Right renal pelvis (tissue), 4 donors: ENCODE results near the gene CIDEA. TPM values are rescaled to one million over a fixed set of nuclear protein-coding genes. Genes with fewer than 3 reads are reported as not detected.
"Not testable (repeated sequence)": the region's sequence is repeated elsewhere in the genome, so short reads cannot be mapped to it uniquely, and the experiment has no call there.

Experiments
- DNase-seq, 4 donors: peaks; one replicate each; pipeline ENCODE4 v3.0.0-alpha.2; 2013; ENCODE audit warnings: low read depth in 4 of 4, low spot score in 3 of 4, missing footprints in 1 of 4
- polyA plus RNA-seq, 4 donors: library from polyadenylated mRNA; unstranded; fragments of 120-200 nt; gene quantifications; one replicate each; pipeline ENCODE4 v1.2.1, GENCODE V29; 2013; ENCODE audit not compliant: insufficient read length in 4 of 4

CIDEA gene
- polyA plus RNA-seq, 4 donors = 0.06 TPM; not detected in 3

DNA sequence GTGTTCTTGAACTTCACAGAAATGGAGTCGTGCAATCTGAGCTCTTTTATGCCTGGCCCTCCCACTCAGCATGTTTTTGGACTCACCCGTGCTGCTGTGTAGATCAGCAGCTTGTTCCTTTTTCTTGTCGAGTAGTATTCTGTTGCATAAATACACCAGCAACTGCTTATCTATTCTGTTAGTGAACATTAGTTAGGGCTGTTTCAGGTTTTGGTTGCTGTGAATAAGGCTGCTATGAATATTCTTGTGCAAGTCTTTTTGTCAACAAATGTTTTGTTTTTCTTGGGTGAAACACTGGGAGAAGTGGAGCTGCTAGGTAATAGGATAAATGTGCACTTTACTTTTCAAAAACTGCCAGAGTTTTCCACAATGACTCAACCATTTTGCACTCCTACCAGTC lies 15.3 kb upstream of the CIDEA start:
- DNase-seq = no peak

DNA sequence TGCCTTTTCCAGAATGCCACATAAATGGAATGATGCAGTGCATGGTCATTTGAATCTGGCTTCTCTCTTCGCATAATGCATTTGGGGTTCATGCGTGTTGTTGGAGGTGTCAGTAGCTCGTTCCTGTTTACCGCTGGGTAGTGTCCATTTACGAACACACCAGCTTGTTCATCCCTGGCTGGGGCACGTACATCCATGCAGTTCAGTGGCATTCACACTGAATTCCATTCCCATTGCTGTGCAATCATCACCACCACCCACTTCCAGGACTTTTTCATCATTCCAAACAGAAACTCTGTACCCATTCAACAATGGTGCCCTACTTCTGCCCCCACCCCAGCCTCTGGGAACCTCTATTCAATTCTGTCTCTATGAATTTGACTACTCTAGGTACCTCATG lies 14.7 kb upstream of the CIDEA start:
- DNase-seq = no peak

DNA sequence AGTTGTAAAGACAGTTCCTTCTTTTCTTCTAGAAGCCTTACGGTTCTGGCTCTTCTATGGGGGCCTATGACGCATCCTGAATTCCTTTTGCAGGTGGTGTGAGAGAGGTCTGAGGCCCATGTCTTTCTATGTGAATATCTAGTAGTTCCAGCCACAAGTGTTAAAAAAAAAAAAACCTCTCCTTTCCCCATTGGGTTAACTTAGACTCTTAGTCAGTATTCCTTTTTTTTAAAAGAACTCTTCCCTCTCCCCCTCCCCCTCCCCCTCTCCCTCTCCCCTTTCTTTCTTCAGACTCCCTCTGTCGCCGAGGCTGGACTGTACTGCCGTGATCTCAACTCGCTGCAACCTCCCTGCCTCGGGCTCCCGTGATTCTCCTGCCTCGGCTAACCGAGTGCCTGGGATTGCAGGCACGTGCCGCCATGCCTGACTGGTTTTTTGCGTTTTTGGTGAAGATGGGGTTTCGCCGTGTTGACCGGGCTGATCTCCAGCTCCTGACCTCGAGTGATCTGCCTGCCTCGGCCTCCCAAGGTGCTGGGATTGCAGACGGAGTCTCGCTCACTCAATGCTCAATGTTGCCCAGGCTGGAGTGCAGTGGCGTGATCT lies 11.4 kb upstream of the CIDEA start:
- DNase-seq = no peak

DNA sequence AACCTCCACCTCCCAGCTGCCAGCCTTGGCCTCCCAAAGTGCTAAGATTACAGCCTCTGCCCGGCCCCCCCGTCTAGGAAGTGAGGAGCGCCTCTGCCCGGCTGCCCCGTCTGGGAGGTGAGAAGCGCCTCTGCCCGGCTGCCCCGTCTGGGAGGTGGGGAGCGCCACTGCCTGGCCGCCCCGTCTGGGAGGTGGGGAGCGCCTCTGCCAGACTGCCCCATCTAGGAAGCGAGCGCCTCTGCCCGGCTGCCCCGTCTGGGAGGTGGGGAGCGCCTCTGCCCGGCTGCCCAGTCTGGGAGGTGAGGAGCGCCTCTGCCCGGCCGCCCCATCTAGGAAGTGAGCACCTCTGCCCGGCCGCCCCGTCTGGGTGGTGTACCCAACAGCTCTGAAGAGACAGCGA lies 10.9 kb upstream of the CIDEA start:
- not testable (repeated sequence) for DNase-seq

DNA sequence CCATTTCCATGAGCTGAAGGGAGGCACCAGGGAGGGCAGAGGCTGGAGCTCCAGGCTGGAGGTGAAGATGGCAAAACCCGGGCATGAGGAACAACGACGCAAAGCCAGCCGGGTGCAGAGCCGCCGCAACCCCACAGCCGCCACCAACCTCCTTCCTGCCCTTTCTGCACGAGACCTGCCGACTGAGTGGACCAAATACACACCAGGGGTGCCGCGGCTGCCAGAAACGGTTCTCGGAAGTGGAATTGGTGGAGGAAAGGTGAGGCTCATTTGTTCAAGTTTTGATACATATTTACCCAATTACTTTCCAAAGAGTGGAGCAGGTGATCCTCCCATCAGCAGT lies 8.4 kb upstream of the CIDEA start:
- DNase-seq = no peak

- no peak for DNase-seq
Observed at GRCh38 chr18:12246849-12247808, 7.0 kb upstream of the CIDEA start.

DNA sequence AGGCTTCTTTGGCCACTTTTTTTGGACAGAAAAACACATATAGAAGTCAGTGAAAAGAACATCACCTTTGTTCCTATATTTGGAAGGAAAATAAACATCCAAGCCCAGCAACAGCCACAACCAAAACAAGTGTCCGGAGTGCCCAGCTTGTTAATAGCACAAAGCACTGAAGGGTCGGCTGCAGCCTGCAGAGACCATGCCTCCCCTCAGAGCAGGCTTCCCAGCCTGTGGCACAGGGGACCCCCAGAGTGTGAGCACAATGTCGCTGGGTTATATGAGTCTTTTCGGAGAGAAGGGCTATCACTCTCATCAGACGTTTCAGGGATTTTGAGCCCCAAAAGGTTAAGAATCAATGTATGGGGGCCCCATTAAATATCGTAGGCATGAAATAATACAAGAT lies 6.2 kb upstream of the CIDEA start:
- no peak for DNase-seq

- DNase-seq = no peak
Observed at GRCh38 chr18:12248926-12249720, 5.0 kb upstream of the CIDEA start.

- no peak for DNase-seq
Observed at GRCh38 chr18:12251311-12251710, 2.9 kb upstream of the CIDEA start.

- DNase-seq = no peak
Observed at GRCh38 chr18:12252061-12252460, 2.1 kb upstream of the CIDEA start.

GRCh38 chr18:12253027-12253426 lies 1.1 kb upstream of the CIDEA start:
- no peak for DNase-seq

GRCh38 chr18:12253663-12254135 lies 462 bp upstream of the CIDEA start:
- no peak for DNase-seq

DNA sequence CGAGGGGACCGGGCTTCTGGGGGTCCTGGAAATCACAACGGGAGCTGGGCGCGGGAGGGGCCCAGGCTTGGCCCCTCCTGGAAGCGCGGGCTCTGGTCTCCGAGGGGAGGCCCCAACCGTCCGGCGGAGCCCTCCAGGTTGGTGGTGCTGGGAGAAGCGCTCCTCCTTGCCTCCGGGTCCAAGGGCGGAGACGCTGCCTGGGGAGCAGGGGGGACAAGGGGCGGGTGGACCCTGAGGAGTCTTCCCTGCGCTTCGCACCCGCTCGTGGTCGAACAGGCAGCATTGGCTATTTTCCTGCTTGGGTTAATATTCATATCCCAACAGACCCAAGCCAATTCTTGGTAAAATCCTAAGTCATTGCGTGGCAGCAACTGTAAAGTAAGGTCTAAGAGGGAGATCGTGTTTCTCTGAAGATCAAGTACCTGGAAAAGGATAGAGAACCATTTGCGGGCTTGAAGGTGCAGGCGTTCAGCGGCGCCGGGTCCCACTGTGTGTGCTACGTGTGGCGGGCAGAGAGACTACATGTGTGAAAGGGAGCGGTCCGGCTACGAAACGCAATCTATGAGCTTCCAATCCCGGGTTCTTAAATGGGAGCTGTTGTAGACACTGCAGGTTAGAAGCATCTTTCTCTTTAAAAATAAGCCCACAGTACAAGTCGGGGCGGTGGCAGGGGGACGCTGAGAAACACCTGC lies 805 bp downstream of the CIDEA start:
- DNase-seq = no peak

DNA sequence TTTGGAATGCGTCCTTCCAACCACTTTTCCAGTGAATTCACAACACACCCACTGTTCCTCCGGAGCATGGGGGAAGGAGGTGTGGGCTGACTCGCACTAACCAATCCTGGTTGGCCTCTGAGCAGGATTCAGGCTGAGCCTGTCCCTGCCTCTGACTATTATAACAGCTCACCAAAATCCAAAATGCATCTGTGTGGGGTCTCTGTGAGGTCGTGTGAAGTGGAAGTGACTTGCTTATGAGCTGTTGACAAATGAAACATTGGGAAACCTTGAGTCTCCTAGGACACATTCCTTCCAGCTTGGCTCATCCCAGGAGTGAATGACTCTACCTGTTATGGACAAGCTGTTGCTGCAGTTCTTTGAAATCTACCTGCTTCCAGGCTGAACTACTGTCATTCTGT lies 1.5 kb downstream of the CIDEA start:
- no peak for DNase-seq

GRCh38 chr18:12256951-12257350 lies 2.8 kb downstream of the CIDEA start:
- DNase-seq = no peak

DNA sequence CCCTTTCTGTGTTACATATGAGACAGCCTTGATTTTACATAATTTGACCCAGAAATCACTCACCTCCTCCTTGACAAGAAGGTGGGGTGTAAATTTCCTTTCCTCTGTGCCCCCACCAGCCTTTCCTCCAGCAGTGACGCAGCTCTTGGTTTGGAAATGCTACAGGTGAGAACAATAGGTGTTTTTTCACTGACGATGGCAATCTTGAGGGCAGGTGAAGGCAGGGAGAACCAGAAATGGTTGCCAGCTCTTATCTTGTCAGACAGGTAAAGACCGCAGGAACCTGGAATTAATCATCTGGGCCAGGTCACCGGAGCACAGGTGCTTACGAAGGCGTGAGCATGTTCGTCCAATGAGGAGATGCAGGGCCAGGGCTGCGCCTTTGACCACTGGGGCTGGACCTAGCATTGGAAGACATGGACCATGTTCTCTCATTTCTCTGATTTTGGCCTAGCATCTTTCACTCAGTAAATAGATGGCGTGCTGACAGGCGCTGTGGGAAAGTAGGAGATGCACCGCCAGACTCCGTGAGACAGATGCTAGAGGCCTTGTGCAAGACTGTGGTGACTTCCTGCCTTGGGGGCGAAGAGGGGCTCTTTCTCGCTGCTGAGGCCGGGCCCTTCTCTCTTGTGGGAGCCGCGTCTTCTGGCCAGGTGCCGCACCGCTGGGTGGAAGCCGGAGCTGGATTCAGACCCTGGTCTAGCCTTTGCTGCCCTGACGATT lies 4.0 kb downstream of the CIDEA start:
- no peak for DNase-seq

DNA sequence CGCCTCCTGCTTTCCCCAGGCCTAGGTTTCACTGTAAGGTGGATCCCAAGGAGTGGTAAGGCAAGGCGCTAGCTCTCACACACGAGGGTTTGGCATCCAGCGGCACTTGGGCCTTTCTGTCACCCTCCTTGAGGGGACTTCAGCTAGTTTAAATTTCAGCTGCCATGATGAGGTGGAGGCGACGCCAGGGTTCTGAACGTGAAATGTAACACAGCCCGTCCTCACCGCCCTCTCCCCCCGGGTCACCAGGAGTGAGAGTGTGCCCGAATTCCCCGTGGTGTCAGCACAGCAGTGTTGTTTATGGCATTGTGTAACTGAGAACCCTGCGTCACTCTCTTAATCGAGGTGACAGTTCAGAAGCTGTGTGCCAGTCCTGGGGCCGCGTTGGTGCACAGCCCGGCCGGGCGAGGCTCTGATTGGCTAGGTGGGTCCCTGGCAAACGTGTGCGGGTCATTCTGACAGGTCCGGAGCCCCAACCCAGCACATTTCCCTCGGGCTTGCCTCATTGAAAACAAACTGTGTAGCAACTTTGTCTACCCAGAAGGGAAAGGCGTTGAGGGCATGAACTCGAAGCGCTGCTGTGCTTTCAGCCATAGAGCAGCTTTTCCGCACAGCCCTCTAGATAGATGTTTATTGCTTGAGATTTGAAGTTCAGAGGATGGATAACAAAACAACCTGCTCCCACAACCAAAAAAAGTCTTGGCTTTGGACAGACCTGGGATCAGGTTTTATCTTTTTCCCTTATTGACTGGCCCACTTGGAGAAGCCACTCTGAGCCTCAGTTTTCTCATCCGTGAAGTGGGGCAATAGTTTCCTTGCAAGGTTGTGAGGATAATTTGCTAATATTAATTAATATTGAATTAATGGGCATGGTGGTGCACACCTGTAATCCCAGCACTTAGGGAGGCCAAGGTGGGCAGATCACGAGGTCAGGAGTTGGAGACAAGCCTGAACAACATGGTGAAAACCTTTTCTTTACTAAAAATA lies 4.9 kb downstream of the CIDEA start:
- no peak for DNase-seq

DNA sequence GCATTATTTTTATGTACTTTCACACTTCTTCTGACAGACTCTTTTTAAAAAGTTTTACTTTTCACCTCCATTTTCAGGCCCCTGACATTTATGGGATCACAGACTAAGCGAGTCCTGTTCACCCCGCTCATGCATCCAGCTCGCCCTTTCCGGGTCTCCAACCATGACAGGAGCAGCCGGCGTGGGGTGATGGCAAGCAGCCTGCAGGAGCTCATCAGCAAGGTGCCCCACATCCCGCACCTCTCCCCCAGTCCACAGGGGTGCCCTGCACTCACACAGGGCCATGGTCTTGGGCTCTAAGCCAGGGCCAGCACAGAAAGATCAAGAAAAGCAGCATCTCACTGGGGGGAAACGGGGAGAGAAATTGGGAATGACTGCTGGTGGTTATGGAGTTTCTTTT lies 8.6 kb downstream of the CIDEA start:
- no peak for DNase-seq

DNA sequence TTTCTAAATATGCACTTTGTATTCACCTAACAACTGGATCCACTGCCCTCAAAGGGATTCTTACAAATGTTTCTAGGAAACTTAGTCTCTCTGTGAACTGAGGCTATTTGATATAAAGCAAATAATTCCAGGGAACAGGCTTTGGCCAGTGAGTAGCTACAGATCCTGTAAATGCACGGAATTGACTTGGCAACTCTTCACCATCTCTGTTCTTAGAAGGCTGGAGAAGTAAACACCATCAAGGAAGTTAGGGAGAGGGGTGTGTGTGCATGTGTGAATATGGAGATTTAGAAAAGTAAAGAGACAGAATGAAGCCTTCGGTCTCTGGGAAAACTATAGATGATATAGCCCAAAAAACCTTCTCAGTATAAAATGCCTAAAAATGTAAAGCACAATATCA lies 10.7 kb downstream of the CIDEA start:
- DNase-seq = no peak
